Islet of Langerhans (tissue), 1 donor: ENCODE results near the gene USP1.

Source experiments
- FAIRE-seq: peaks from one replicate; lab custom pipeline; 2011; peaks lifted over from hg19 to GRCh38; lab: Jason Lieb, UNC

Gene USP1

GRCh38 chr1:62493656-62494055 is 56.8 kb downstream of the USP1 start:
- FAIRE-seq, result no peak

- FAIRE-seq, result no peak
Measured at GRCh38 chr1:62494137-62494536, 57.3 kb downstream of the USP1 start.

DNA sequence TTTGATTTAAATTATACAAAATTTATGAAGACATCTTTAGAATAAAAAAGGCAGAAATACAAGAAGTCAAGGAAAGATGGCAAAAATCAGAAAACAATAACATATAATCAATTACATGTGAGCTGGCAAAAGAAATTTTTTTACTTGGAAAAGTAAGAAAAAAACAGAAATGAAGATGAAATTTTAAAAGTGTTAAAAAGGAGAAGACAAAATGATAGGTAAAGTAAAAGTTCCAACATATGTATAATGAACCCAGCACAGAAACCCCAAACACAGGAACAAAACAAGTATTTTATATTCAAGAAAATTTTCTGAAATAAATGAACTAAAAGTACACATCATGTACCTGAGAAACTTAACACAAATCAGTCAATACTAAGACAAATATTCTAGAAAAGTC is 63.4 kb downstream of the USP1 start:
- no peak for FAIRE-seq
